H1 (cell line): Measurements from ENCODE around the gene CTIF. TPM values are rescaled to one million over a fixed set of nuclear protein-coding genes. Genes with fewer than 3 reads are reported as not detected.

Experiments
- CTCF ChIA-PET: fragments of 300-600 bp; sonication (Branson Sonifier 250); formaldehyde crosslinking; loops from one replicate; lab custom pipeline; 2021; ENCODE audit not compliant: partially characterized antibody; lab: Charles Lee
- POLR2A ChIA-PET: fragments of 300-600 bp; sonication (Branson Sonifier 250); formaldehyde crosslinking; loops from one replicate; lab custom pipeline; 2021; ENCODE audit warnings: inconsistent platforms; ENCODE audit not compliant: partially characterized antibody; lab: Charles Lee
- DNase-seq, 2 experiments: peaks; one replicate each; pipeline versions ENCODE4 v3.0.0 to v3.0.0-alpha.2; 2010 to 2022; ENCODE audit warnings: low spot score in 2 of 2, low read depth in 1 of 2, mixed read lengths in 1 of 2
- FAIRE-seq: peaks from 2 replicates; lab custom pipeline; 2011; peaks lifted over from hg19 to GRCh38; lab: Jason Lieb, UNC
- H2AFZ ChIP-seq: 2 replicates; pipeline ENCODE4 v1.8.1; 2012; ENCODE audit warnings: low read length, inconsistent platforms
- H2AK5ac ChIP-seq: 2 replicates; pipeline ENCODE4 v1.6.1; 2013; ENCODE audit warnings: low read depth, low read length
- H2BK120ac ChIP-seq: replicated peaks from 2 replicates; pipeline ENCODE3; 2013; ENCODE audit warnings: low read depth, low read length, inconsistent platforms
- H2BK12ac ChIP-seq: 2 replicates; pipeline ENCODE4 v1.6.1; 2013; ENCODE audit warnings: low read depth, low read length
- H2BK15ac ChIP-seq: 2 replicates; pipeline ENCODE4 v1.6.1; 2013; ENCODE audit warnings: low read length
- H2BK20ac ChIP-seq: 2 replicates; pipeline ENCODE4 v1.6.1; 2013; ENCODE audit warnings: low read length
- H2BK5ac ChIP-seq: 2 replicates; pipeline ENCODE4 v1.6.1; 2013; ENCODE audit warnings: low read depth, low read length
- H3K14ac ChIP-seq: 2 replicates; pipeline ENCODE4 v1.6.1; 2013; ENCODE audit warnings: inconsistent platforms; ENCODE audit not compliant: insufficient read length
- H3K18ac ChIP-seq: 2 replicates; pipeline ENCODE4 v1.6.1; 2013; ENCODE audit warnings: low read length; ENCODE audit errors: extremely low read depth
- H3K23ac ChIP-seq: 2 replicates; pipeline ENCODE4 v1.6.1; 2013; ENCODE audit warnings: inconsistent platforms; ENCODE audit not compliant: insufficient read length
- H3K23me2 ChIP-seq: 2 replicates; pipeline ENCODE4 v1.6.1; 2013; ENCODE audit warnings: low read depth, low read length
- H3K27ac ChIP-seq: 2 replicates; pipeline ENCODE4 v1.6.1; 2011; ENCODE audit warnings: low read depth, low read length, inconsistent platforms
- H3K27me3 ChIP-seq, 4 experiments: replicated peaks in 1 of 4; 1 replicate in 1 of 4; 2 replicates in 3 of 4; pipeline versions ENCODE4 v1.6.1 to v1.8.1; 2011 to 2013; ENCODE audit warnings: low read length in 3 of 4, mild to moderate bottlenecking in 3 of 4, inconsistent platforms in 2 of 4, mixed read lengths in 2 of 4, moderate library complexity in 1 of 4; ENCODE audit not compliant: control insufficient read depth in 3 of 4, insufficient read depth in 3 of 4; ENCODE audit errors: extremely low read depth in 1 of 4
- H3K36me3 ChIP-seq, 4 experiments: 2 replicates each; pipeline versions ENCODE4 v1.6.1 to v1.8.1; 2011 to 2013; ENCODE audit warnings: mild to moderate bottlenecking in 4 of 4, low read length in 3 of 4, moderate library complexity in 2 of 4, control low read depth in 1 of 4, inconsistent platforms in 1 of 4; ENCODE audit not compliant: insufficient read depth in 4 of 4, control insufficient read depth in 2 of 4
- H3K4ac ChIP-seq: replicated peaks from 2 replicates; pipeline ENCODE3; 2013; ENCODE audit warnings: low read length, low read depth, mixed read lengths, inconsistent platforms; ENCODE audit not compliant: insufficient read length
- H3K4me1 ChIP-seq, 4 experiments: replicated peaks in 1 of 4; 1 replicate in 1 of 4; 2 replicates in 3 of 4; pipeline versions ENCODE4 v1.6.1 to v1.8.1; 2011 to 2013; ENCODE audit warnings: low read length in 3 of 4, inconsistent platforms in 2 of 4, mixed read lengths in 1 of 4; ENCODE audit not compliant: insufficient read depth in 4 of 4, control insufficient read depth in 3 of 4
- H3K4me2 ChIP-seq, 2 experiments: 2 replicates each; pipeline versions ENCODE4 v1.6.1 to v1.8.1; 2011 to 2013; ENCODE audit warnings: low read depth in 2 of 2, low read length in 2 of 2, control low read depth in 1 of 2, inconsistent platforms in 1 of 2, mild to moderate bottlenecking in 1 of 2; ENCODE audit not compliant: insufficient read depth in 1 of 2
- H3K4me3 ChIP-seq, 4 experiments: fragments of 200-600, 300-600 bp in 1 of 4; sonication (generic), shearing (Covaris generic), sonication (Bioruptor Twin) in 1 of 4; 2 replicates each; pipeline versions ENCODE4 v1.5.1 to v1.8.1; 2011 to 2016; ENCODE audit warnings: low read length in 4 of 4, low read depth in 3 of 4, control low read depth in 2 of 4, inconsistent platforms in 2 of 4, mild to moderate bottlenecking in 2 of 4, mixed read lengths in 1 of 4, moderate library complexity in 1 of 4; ENCODE audit not compliant: insufficient read depth in 2 of 4; ENCODE audit errors: extremely low read depth in 1 of 4
- H3K56ac ChIP-seq: replicated peaks from 2 replicates; pipeline ENCODE3; 2013; ENCODE audit warnings: low read depth, mild to moderate bottlenecking, mixed read lengths, low read length, inconsistent platforms; ENCODE audit not compliant: insufficient read length
- H3K79me1 ChIP-seq: 2 replicates; pipeline ENCODE4 v1.6.1; 2013; ENCODE audit warnings: low read depth, low read length, control low read depth
- H3K79me2 ChIP-seq, 2 experiments: 2 replicates each; pipeline versions ENCODE4 v1.6.1 to v1.8.1; 2012 to 2013; ENCODE audit warnings: low read length in 2 of 2, mild to moderate bottlenecking in 2 of 2, inconsistent platforms in 1 of 2; ENCODE audit not compliant: insufficient read depth in 2 of 2, control insufficient read depth in 1 of 2
- H3K9ac ChIP-seq, 4 experiments: replicated peaks in 1 of 4; 1 replicate in 1 of 4; 2 replicates in 3 of 4; pipeline versions ENCODE4 v1.6.1 to v1.8.1; 2011 to 2013; ENCODE audit warnings: low read depth in 3 of 4, low read length in 3 of 4, control low read depth in 2 of 4, mild to moderate bottlenecking in 2 of 4, moderate library complexity in 2 of 4, inconsistent platforms in 1 of 4; ENCODE audit errors: extremely low read depth in 1 of 4
- H3K9me3 ChIP-seq, 2 experiments: 2 replicates each; pipeline versions ENCODE4 v1.6.1 to v1.8.1; 2012 to 2013; ENCODE audit warnings: mild to moderate bottlenecking in 2 of 2, moderate library complexity in 2 of 2, control low read depth in 1 of 2, inconsistent platforms in 1 of 2, low read depth in 1 of 2, low read length in 1 of 2, mixed read lengths in 1 of 2; ENCODE audit not compliant: insufficient read depth in 2 of 2
- H4K20me1 ChIP-seq, 2 experiments: replicated peaks in 1 of 2; 2 replicates each; pipeline versions ENCODE3 to v1.8.1; 2011 to 2013; ENCODE audit warnings: inconsistent platforms in 2 of 2, low read length in 2 of 2, mild to moderate bottlenecking in 1 of 2; ENCODE audit not compliant: insufficient read depth in 2 of 2, control insufficient read depth in 1 of 2
- H4K5ac ChIP-seq: 2 replicates; pipeline ENCODE4 v1.6.1; 2013; ENCODE audit warnings: low read length, low read depth, mixed read lengths, inconsistent platforms; ENCODE audit not compliant: insufficient read length
- H4K8ac ChIP-seq: 2 replicates; pipeline ENCODE4 v1.8.0; 2013; ENCODE audit warnings: mild to moderate bottlenecking, moderate library complexity, low read length, inconsistent platforms; ENCODE audit not compliant: insufficient read depth; ENCODE audit errors: extremely low read depth
- H4K91ac ChIP-seq: replicated peaks from 2 replicates; pipeline ENCODE3; 2013; ENCODE audit warnings: low read length, mixed read lengths, inconsistent platforms; ENCODE audit not compliant: insufficient read length
- BACH1 ChIP-seq: IDR thresholded peaks from 2 replicates; pipeline ENCODE4 v1.6.1; 2012; ENCODE audit warnings: low read length, improper control_type of control experiment
- EP300 ChIP-seq, 2 experiments: IDR thresholded peaks; 1 replicate in 1 of 2; 2 replicates in 1 of 2; pipeline ENCODE4 v1.6.1; 2011 to 2012; ENCODE audit warnings: low read depth in 2 of 2, low read length in 2 of 2, mild to moderate bottlenecking in 2 of 2, borderline replicate concordance in 1 of 2, inconsistent platforms in 1 of 2, moderate library complexity in 1 of 2
- GABPA ChIP-seq: IDR thresholded peaks from 2 replicates; pipeline ENCODE4 v1.6.1; 2011; ENCODE audit warnings: mild to moderate bottlenecking, low read length, moderate library complexity, borderline replicate concordance; ENCODE audit not compliant: insufficient read depth
- HDAC2 ChIP-seq, 2 experiments: fragments of 300-600 bp in 1 of 2; sonication (generic) in 1 of 2; IDR thresholded peaks; 2 replicates each; pipeline ENCODE4 v1.6.1; 2011 to 2012; ENCODE audit warnings: low read depth in 2 of 2, low read length in 2 of 2, mild to moderate bottlenecking in 2 of 2, moderate library complexity in 2 of 2, borderline replicate concordance in 1 of 2, inconsistent platforms in 1 of 2
- KDM1A ChIP-seq: fragments of 200-600, 300-600 bp; sonication (generic); IDR thresholded peaks from 2 replicates; pipeline ENCODE4 v1.7.1; 2016; ENCODE audit warnings: mild to moderate bottlenecking, low read length, borderline replicate concordance
- MAX ChIP-seq: IDR thresholded peaks from 2 replicates; pipeline ENCODE4 v1.6.1; 2012; ENCODE audit warnings: inconsistent platforms
- NRF1 ChIP-seq: IDR thresholded peaks from 2 replicates; pipeline ENCODE4 v1.6.1; 2011; ENCODE audit warnings: mild to moderate bottlenecking, low read depth, low read length, improper control_type of control experiment
- PHF8 ChIP-seq: fragments of 200-600 bp; sonication (generic); conservative IDR thresholded peaks from 2 replicates; pipeline ENCODE4 v1.7.1; 2012; ENCODE audit warnings: low read depth, mild to moderate bottlenecking, inconsistent platforms, low read length, moderate library complexity
- POLR2A ChIP-seq, 2 experiments: IDR thresholded peaks; 1 replicate in 1 of 2; 2 replicates in 1 of 2; pipeline ENCODE4 v1.6.1; 2011; ENCODE audit warnings: low read depth in 2 of 2, low read length in 2 of 2, mild to moderate bottlenecking in 2 of 2; ENCODE audit errors: control extremely low read depth in 1 of 2
- POU5F1 ChIP-seq: IDR thresholded peaks from 2 replicates; pipeline ENCODE4 v1.6.1; 2011; ENCODE audit warnings: low read depth, mild to moderate bottlenecking, low read length, moderate library complexity
- RBBP5 ChIP-seq: IDR thresholded peaks from 2 replicates; pipeline ENCODE4 v1.7.1; 2012; ENCODE audit warnings: low read depth, mild to moderate bottlenecking, inconsistent platforms, low read length, moderate library complexity, borderline replicate concordance
- SRF ChIP-seq: IDR thresholded peaks from 2 replicates; pipeline ENCODE4 v1.6.1; 2011; ENCODE audit warnings: mild to moderate bottlenecking, low read depth, low read length, moderate library complexity
- WGBS, 2 experiments: shearing (Covaris generic) in 1 of 2; methylation state at CpG; one replicate each; pipeline versions ENCODE4 v1.1.6 to v1.1.7; 2013 to 2015; ENCODE audit warnings: low lambda C conversion rate in 2 of 2, mixed read lengths in 2 of 2, inconsistent platforms in 1 of 2, low coverage in 1 of 2, missing lambda C conversion rate in 1 of 2; ENCODE audit not compliant: insufficient replicate concordance in 2 of 2, insufficient coverage in 1 of 2, insufficient read length in 1 of 2; ENCODE audit errors: extremely low coverage in 1 of 2, missing lambda C conversion rate in 1 of 2; 5-methylcytosine and 5-hydroxymethylcytosine counted together
- polyA plus RNA-seq, 7 experiments: library from polyadenylated mRNA; depleted of rRNA in 3 of 7; stranded (reverse) in 5 of 7; unstranded in 2 of 7; fragments of >200 nt in 5 of 7; fragments of 200-250 nt in 2 of 7; gene quantifications; 1 replicate in 5 of 7; 2 replicates in 1 of 7; 4 replicates in 1 of 7; pipeline versions ENCODE4 v1.2.1 to v1.2.3, GENCODE V29; 2011 to 2013; ENCODE audit warnings: missing spikeins in 2 of 7, mixed read lengths in 2 of 7
- total RNA-seq: library from RNA; stranded (reverse); fragmentation: NEBNext Ultra II Directional; extraction: Animal tissue kit (Norgen Biotek cat#: 25700); gene quantifications from 2 replicates; pipeline ENCODE4 v1.2.1, GENCODE V29; 2021
- TF ChIP-seq, protein P1 (sequence below): IDR thresholded peaks from 2 replicates; pipeline ENCODE4 v1.6.1; 2011; ENCODE audit warnings: low read depth, mild to moderate bottlenecking, low read length; ENCODE audit not compliant: insufficient read depth

The CTIF gene
- total and polyA plus RNA-seq, 2 of the 8 experiments (the other 6 are each of a cell fraction or from before 2014, with no cell fraction given): 9.0 to 17.8 TPM

DNA sequence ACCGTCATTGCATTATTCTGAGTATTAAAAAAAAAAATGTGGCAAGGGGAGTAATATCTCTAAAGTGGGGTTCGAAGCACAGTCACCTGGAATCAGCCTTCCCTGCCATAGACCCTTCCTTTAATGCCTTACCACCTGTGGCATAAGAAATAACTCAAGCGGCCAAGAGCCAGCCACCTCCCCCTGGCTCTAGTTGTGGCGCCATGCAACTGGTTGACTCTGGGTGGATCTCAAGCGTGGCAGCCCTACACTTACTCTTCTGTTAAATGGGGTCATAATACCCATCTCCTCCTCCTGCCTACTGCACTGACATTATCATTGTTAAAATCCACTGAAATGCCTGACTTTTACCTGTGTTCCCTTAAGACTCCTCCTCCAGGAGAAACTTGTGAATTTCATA is 236.1 kb downstream of the CTIF start:
- FAIRE-seq (no peak), DNase-seq (no peak)
- Histone ChIP-seq H4K8ac (no peak overlapping the region), H4K5ac (no peak overlapping the region), H3K23me2 (peaks cover 1% of the 10 kb centered on the region; the same call in 1 of the 2 replicates), H2BK120ac (no peak overlapping the region), H3K9me3 (no peaks in the 10 kb centered on the region), H2BK5ac (no peak overlapping the region), H2BK20ac (no peak overlapping the region), H3K36me3 (no peaks in the 10 kb centered on the region; a peak in 2 of 8 replicates), H3K4ac (no peak overlapping the region), H3K27ac (no peak overlapping the region), H2AK5ac (no peak overlapping the region), H2BK12ac (no peak overlapping the region), H2AFZ (no peak overlapping the region), H3K4me1 (peaks cover 0 to 2% (median 0%) of the 10 kb centered on the region in 4 experiments; a peak in 3 of 7 replicates), H2BK15ac (no peak overlapping the region), H3K4me3 (no peak overlapping the region), H3K56ac (no peak overlapping the region), H3K18ac (no peak overlapping the region), H3K9ac (no peak overlapping the region), H3K4me2 (no peak overlapping the region), H4K20me1 (no peaks in the 10 kb centered on the region), H3K79me1 (no peaks in the 10 kb centered on the region), H3K14ac (no peak overlapping the region), H4K91ac (no peak overlapping the region), H3K27me3 (no peaks in the 10 kb centered on the region), H3K23ac (no peak overlapping the region), H3K79me2 (no peaks in the 10 kb centered on the region)
- WGBS, 2 experiments: 84% methylated on average over 5 of the region's 5 CpGs; no CpG with 5 or more reads in 1 of the 2 experiments
- CTCF ChIA-PET: interaction anchor here (0.7 to 3.6 kb wide), 11 partner anchors 8 to 119 kb away, joined by 3 to 15 read pairs (median 3); no protein-coding TSS in a partner anchor
- POLR2A ChIA-PET: no interaction called here
- TF ChIP-seq EP300 (IDR thresholded peaks at IDR 0.05; ENCODE audit: borderline replicate concordance in 1 of 2, low read depth in 2 of 2, low read length in 2 of 2): no peak
- TF ChIP-seq NRF1: no peak
- TF ChIP-seq GABPA: no peak
- no peak for TF ChIP-seq SRF
- TF ChIP-seq KDM1A: no peak
- TF ChIP-seq MAX: no peak
- TF ChIP-seq HDAC2 (IDR thresholded peaks at IDR 0.05; ENCODE audit: borderline replicate concordance in 1 of 2, low read depth in 2 of 2, low read length in 2 of 2): no peak
- TF ChIP-seq BACH1: no peak
- TF ChIP-seq RBBP5: no peak
- no peak for TF ChIP-seq POU5F1
- no peak for TF ChIP-seq PHF8
- TF ChIP-seq, protein P1, sequence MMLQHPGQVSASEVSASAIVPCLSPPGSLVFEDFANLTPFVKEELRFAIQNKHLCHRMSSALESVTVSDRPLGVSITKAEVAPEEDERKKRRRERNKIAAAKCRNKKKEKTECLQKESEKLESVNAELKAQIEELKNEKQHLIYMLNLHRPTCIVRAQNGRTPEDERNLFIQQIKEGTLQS: no peak
- no peak for TF ChIP-seq POLR2A (IDR thresholded peaks at IDR 0.05; ENCODE audit: control extremely low read depth in 1 of 2, low read depth in 2 of 2, low read length in 2 of 2)
